CD4-positive, alpha-beta T cell treated with Interleukin-10 for 1 hour (primary cell): ENCODE measurements around the gene ACKR2.

Experiments used
- DNase-seq: peaks from one replicate; pipeline ENCODE4 v3.0.0-alpha.2; 2020

ACKR2 gene

GRCh38 chr3:42830437-42831320 is 21.4 kb downstream of the ACKR2 start:
- DNase-seq = no peak

- DNase-seq = peak; percentile 80
Measured at GRCh38 chr3:42831321-42831713, 22.1 kb downstream of the ACKR2 start.

GRCh38 chr3:42836150-42837123 is 27.2 kb downstream of the ACKR2 start:
- no peak for DNase-seq

- no peak for DNase-seq
Measured at GRCh38 chr3:42838571-42838970, 29.3 kb downstream of the ACKR2 start.

GRCh38 chr3:42839616-42840015 is 30.4 kb downstream of the ACKR2 start:
- peak; percentile 56 for DNase-seq

GRCh38 chr3:42841332-42841731 is 32.1 kb downstream of the ACKR2 start:
- DNase-seq = no peak

DNA sequence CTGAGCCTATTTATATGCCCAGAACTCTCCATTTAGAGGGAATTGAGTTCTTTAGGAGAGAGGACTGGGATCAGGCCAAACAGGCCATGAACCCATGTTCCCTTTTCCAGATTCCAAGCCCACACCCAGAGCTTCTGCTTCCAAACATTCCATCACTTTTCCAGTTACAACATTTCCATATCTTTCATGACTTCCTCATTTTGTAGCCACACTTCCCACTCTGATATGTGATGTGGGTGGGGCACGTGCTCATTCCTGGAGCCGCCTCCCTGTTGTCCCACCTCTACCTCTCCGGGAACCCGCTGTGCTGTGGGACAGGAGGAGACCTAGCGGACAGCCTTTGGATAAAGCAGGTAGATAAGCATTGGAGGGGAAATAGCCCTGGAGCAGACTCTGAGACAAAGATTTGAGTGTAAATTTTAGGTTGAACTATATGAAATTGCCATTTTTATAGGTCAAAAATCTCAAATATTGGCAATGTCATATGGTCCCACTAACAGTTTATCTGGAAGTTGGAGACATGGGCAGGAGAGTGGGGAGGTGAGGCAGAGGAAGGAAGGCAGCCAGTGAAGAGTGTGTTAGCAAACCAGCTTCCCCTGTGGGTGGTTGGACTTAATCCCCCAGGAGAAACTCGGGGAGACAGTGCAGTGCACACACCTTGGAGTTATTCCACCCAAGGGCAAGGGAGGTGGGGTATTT is 34.6 kb downstream of the ACKR2 start:
- DNase-seq = no peak

GRCh38 chr3:42844412-42844713 is 35.1 kb downstream of the ACKR2 start:
- no peak for DNase-seq

DNA sequence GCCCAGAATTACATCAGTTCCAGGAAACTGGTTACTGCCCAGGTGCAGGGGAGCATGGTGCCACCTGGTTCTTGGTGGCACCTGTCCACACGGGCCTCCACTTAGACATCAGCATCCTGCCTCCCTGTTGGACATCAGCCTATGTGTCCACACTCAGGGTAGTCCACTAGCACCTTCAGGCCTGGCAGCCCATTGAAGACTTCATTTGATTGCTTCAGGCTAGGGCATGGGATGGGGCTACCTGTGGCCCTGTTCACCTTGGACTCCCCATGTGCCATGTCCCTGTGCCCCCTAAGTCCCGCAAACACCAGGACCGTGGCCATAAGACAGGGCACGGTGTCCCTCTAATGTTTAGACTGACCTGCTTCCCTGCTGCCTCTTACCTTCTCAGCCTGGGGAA is 35.6 kb downstream of the ACKR2 start:
- DNase-seq = no peak

- peak; percentile 3 for DNase-seq
Measured at GRCh38 chr3:42846685-42847522, 37.7 kb downstream of the ACKR2 start.

DNA sequence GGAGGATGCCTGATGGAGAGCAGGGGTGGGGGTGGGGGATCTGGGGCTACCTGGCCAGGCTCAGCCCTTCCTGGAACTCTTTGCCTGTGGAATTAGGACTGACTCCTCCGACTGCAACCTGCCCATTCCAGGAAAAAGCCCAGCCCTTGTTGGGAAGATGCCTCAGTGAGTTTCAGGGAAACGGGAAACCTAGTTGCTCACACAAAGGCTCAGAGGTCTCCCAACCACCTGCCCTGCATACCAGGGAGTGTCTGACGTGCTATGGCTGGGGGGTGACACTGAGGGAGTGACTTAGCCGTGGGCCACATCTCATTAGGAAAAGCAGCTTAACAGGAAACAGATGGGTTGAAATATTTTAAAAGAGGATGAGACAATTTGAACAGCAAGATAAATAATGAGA is 38.5 kb downstream of the ACKR2 start:
- no peak for DNase-seq

DNA sequence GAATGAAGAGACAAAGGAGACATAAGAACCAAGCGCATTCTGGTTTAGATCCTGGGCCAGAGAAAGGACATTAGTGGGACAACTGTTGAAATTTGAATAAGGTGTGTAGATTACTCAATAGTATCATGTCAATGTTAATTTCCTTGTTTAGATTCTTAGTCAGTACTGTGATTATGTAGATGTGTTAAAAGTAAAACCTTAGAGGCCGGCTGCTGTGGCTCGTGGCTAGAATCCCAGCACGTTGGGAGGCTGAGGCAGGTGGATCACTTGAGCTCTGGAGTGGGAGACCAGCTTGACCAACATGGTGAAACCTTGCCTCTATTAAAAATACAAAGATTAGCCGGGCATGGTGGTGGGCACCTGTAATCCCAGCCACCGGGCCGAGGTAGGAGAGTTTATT is 39.8 kb downstream of the ACKR2 start:
- no peak for DNase-seq

DNA sequence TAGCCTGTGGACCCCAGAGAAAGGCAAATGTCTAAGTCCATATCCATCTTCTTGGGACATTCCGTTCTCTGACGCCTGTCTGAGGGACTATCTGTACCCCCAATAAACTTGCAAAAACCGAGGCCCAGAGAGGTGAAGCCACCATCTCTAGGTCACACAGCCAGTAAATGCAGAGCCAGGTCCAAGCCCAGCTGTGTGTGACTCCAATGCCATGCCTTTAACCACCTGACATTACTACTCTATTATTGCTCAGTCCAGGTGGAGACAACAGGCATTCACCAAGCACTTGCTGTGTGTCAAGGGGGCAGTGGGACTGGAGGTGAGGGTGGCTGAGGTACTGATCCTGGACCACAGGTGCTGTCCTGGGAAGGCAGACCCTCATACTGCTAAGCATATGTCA is 41.0 kb downstream of the ACKR2 start:
- no peak for DNase-seq

DNA sequence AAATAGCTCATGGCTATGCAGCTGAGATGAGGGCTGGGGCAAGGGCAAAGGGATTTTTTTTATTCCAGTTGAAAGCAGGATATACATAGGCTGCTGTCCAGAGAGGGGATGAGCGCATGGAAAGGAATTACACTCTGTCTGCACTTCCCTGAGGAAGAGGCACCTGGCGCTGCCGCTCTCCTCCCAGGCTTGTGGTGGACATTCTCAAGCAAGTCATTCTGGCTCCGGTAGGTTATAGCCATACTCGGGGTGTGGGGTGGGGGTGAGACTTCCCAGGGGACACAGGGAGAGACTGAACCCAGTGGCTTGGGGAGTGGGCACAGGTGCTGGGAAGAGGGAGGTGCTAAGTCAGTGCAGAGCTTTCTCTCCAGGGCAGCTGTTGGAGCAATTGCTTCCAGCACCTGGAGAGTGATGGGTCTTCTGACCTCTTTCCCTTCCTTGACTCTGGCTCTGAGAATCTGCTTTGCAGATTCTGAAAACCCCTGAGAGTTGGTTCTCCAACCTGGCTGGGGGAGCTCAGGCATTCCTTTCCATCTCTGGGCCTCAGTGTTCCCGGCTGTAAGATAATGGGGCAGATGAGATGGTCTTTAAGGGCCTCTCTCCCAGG is 42.1 kb downstream of the ACKR2 start:
- no peak for DNase-seq

DNA sequence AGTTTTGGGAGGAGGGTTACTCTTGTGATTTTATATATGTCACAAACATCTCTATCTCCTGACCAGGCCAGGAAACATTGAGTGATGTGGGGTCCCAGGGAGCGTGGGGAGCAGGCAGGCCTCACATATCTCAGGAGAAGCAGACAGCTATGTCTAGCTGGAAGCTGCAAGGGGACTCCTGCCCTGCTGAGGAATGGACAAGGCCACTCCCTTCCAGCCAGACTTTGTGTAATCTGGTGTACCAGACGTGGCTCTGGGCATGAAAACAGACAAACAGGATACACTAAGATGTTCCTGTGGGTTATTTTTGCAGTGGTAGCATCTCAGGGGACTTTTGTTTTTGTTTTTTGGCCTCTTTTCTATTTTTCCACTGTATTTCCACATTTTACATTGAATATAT is 43.2 kb downstream of the ACKR2 start:
- no peak for DNase-seq

DNA sequence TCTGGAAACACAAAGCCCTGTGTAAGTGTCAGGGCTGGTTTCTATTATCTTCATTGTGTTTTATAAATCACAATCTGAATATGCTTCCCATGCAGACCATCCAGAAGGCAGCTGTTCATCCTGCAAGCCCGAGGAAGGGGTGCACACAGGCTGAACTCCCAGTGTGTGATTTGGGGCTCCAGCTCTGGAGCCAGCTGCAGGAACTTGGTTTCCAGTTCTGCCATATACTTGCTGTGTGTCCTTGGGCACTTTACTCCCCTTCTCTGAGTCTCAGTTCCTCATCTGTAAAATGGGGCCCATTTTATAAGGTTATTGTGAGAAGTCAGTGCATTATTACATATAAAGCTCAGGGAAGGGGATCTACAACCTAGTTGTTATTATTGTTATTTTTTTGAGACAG is 43.8 kb downstream of the ACKR2 start:
- DNase-seq = no peak

DNA sequence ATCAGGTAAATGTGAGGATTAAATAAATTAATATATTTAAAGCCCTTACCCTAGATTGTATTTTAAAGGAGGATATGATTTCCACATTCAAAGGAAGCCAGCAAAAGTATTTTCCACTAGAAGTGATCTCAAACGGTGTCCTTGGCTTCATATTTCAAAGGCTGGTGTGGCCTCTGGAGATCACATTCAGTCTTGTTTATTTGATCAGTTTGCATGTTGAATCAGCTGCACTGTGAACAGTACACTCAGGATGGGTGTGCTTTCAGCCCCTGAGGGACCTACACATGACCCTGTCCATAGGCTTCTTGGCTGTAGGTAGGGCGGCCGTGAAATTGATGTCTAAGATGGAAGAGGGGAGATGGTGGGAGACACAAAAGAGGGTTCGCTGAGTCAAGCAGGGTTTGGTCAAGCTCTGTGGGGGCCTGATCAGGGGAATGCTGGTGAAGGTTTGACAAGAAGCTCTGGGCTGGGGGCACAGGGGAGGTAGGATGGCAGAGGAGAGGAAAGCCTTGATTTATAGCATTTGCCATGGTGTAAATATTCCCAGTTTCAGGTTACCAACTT is 44.6 kb downstream of the ACKR2 start:
- no peak for DNase-seq

- no peak for DNase-seq
Measured at GRCh38 chr3:42855219-42855546, 45.9 kb downstream of the ACKR2 start.

DNA sequence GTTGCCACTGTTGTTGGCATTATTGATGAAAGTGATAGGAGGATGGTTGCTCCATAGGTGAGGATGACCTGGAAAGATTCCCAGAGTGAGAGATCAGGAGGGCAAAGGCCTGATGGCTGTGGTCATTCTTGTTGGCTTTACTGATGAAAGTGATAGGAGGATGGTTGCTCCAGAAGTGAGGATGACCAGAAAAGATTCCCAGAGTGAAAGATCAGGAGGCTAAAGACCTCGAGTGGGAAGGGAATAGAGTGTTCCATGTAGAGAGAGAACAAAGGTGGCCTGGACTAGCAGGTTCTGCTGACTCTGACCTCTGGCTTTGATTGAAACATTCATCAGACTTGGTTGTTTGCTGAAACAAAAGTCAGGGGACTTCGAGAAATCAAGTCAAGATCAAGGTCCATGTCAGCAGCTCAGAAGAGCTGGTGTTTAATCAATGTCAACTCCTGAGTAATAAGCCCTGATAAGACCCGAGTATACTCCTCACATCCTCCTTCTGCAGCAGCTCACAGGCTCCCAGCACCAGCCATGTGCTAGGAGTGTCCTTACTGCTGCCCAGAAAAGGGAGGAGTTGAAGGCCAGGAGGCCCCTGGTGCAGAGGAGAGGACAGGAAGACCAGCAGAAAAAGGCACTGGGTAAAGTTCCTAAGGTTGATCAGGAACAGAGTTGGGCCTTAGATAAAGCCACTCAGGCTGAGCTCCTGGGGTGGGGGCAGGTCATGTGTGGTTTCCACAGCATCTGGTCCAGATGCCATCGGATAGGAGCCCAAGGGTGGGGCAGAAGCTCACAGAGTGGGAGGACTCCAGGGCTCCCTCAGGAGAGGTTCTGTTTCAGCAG is 46.5 kb downstream of the ACKR2 start:
- no peak for DNase-seq

GRCh38 chr3:42856544-42856943 is 47.3 kb downstream of the ACKR2 start:
- no peak for DNase-seq
